ENCODE measurements around the gene GLYATL1. TPM values are rescaled to one million over a fixed set of nuclear protein-coding genes. Genes with fewer than 3 reads are reported as not detected.

The GLYATL1 gene
- total and polyA plus RNA-seq, 10 of the 15 experiments (the other 5 are each of a cell fraction or from before 2014, with no cell fraction given) = not detected

DNA sequence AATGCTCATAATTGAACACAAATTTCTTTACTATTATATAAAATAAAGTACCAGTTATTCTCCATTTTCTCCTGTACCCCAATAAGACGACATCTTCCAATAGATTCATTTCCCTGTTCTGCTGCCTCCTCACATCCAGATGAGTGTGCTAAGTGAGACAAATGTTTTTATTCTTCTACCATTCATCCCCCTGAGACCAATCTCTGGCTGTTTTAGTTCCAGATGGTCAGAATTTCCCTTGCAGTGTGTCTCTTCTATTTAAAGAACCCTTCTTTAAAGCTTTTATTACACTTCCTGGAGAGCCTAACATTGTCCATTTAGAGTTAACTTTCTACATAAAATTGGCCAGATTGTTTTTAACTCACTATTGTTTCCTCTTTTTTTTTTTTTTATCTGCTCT is 41.2 kb upstream of the GLYATL1 start:
- intact Hi-C loops (cut with micrococcal nuclease; ENCODE audit: unreplicated experiment) (no loop called here), in situ Hi-C loops (cut with MboI) (no loop called here)
- Histone ChIP-seq H3K27me3 (replicated peaks in 1 of 2; ENCODE audit: control insufficient read depth in 2 of 2, insufficient read depth in 2 of 2, low read length in 1 of 2) (peaks cover 0 to 1% of the 10 kb centered on the region in 2 experiments; a peak in 2 of 4 replicates), H3K9ac (ENCODE audit: control insufficient read depth, insufficient read depth, low read length) (no peak overlapping the region), H3K4me1 (ENCODE audit: control insufficient read depth, insufficient read depth, low read length) (no peaks in the 10 kb centered on the region), H2AFZ (ENCODE audit: control insufficient read depth, low read depth, low read length) (no peak overlapping the region), H3K4me2 (ENCODE audit: control insufficient read depth, insufficient read depth) (no peak overlapping the region), H3K36me3 (ENCODE audit: control insufficient read depth in 2 of 2, insufficient read depth in 2 of 2, low read length in 1 of 2) (no peaks in the 10 kb centered on the region), H3K79me2 (ENCODE audit: control insufficient read depth, insufficient read depth, low read length) (no peaks in the 10 kb centered on the region), H4K20me1 (ENCODE audit: control insufficient read depth, insufficient read depth) (no peaks in the 10 kb centered on the region), H3K27ac (ENCODE audit: control insufficient read depth, insufficient read depth) (no peak overlapping the region), H3K4me3 (no peak overlapping the region), H3K9me3 (replicated peaks; ENCODE audit: control insufficient read depth, insufficient read depth, low read length) (no peaks in the 10 kb centered on the region)
- WGBS (ENCODE audit: insufficient coverage, insufficient replicate concordance, low lambda C conversion rate, missing lambda C conversion rate) = 50% methylated on average over 1 of the region's 1 CpG
- SMC1A ChIA-PET (ENCODE audit: uncharacterized antibody, unreplicated experiment) = no interaction called here
- CTCF ChIA-PET = interaction anchor here (0.6 kb wide), 1 partner anchor 532 kb away, joined by 3 read pairs; no protein-coding TSS in a partner anchor
- no peak for TF ChIP-seq STAT3 (IDR thresholded peaks at IDR 0.05; ENCODE audit: low read depth, low read length)
- TF ChIP-seq, protein P1, sequence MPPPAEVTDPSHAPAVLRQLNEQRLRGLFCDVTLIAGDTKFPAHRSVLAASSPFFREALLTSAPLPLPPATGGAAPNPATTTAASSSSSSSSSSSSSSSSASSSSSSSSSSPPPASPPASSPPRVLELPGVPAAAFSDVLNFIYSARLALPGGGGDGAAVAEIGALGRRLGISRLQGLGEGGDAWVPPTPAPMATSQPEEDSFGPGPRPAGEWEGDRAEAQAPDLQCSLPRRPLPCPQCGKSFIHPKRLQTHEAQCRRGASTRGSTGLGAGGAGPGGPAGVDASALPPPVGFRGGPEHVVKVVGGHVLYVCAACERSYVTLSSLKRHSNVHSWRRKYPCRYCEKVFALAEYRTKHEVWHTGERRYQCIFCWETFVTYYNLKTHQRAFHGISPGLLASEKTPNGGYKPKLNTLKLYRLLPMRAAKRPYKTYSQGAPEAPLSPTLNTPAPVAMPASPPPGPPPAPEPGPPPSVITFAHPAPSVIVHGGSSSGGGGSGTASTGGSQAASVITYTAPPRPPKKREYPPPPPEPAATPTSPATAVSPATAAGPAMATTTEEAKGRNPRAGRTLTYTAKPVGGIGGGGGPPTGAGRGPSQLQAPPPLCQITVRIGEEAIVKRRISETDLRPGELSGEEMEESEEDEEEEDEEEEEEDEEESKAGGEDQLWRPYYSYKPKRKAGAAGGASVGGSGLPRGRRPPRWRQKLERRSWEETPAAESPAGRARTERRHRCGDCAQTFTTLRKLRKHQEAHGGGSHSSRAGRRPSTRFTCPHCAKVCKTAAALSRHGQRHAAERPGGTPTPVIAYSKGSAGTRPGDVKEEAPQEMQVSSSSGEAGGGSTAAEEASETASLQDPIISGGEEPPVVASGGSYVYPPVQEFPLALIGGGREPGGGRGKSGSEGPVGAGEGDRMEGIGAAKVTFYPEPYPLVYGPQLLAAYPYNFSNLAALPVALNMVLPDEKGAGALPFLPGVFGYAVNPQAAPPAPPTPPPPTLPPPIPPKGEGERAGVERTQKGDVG (CRISPR knock-in tag; IDR thresholded peaks at IDR 0.05) = no peak
- TF ChIP-seq LARP7 (IDR thresholded peaks at IDR 0.05) = no peak
- TF ChIP-seq CBX3 (IDR thresholded peaks at IDR 0.05; ENCODE audit: borderline replicate concordance, low read depth) = no peak
- TF ChIP-seq NKRF (conservative IDR thresholded peaks at IDR 0.05) = no peak
- TF ChIP-seq TARDBP (IDR thresholded peaks at IDR 0.05; ENCODE audit: borderline replicate concordance) = no peak
- TF ChIP-seq KDM1A (IDR thresholded peaks at IDR 0.05; ENCODE audit: borderline replicate concordance) = no peak
- POLR2A ChIA-PET = no interaction called here
- RAD21 ChIA-PET (ENCODE audit: unreplicated experiment) = no interaction called here
- ATAC-seq (no peak), DNase-seq (ENCODE audit: low read depth, low spot score) (no peak), FAIRE-seq (no peak)
- no TSS peak for BruUV-seq (replicated peaks)
